Skeletal muscle tissue (tissue), 5 donors: ENCODE data around the gene THAP7. TPM values are rescaled to one million over a fixed set of nuclear protein-coding genes. Genes with fewer than 3 reads are reported as not detected.

Experiments used
- H3K27ac ChIP-seq: one replicate; pipeline ENCODE4 v1.7.0; 2013; ENCODE audit warnings: mild to moderate bottlenecking, low read depth, low read length, inconsistent platforms
- H3K27me3 ChIP-seq, 3 donors: one replicate each; pipeline ENCODE4 v1.7.0; 2013; ENCODE audit warnings: low read length in 3 of 3; ENCODE audit not compliant: control insufficient read depth in 3 of 3, insufficient read depth in 3 of 3
- H3K36me3 ChIP-seq, 3 donors: one replicate each; pipeline ENCODE4 v1.7.0; 2013; ENCODE audit warnings: low read length in 3 of 3; ENCODE audit not compliant: control insufficient read depth in 3 of 3, insufficient read depth in 3 of 3
- H3K4me1 ChIP-seq, 3 donors: one replicate each; pipeline ENCODE4 v1.7.0; 2013; ENCODE audit warnings: low read length in 3 of 3, mild to moderate bottlenecking in 3 of 3; ENCODE audit not compliant: control insufficient read depth in 3 of 3, insufficient read depth in 3 of 3
- H3K4me3 ChIP-seq, 3 donors: one replicate each; pipeline ENCODE4 v1.7.0; 2013; ENCODE audit warnings: low read length in 3 of 3
- H3K9ac ChIP-seq, 3 donors: one replicate each; pipeline ENCODE4 v1.7.0; 2013; ENCODE audit warnings: low read length in 3 of 3, mild to moderate bottlenecking in 3 of 3, moderate library complexity in 2 of 3, low read depth in 1 of 3
- H3K9me3 ChIP-seq, 3 donors: one replicate each; pipeline ENCODE4 v1.7.0; 2013; ENCODE audit warnings: low read length in 3 of 3; ENCODE audit not compliant: control insufficient read depth in 3 of 3
- small RNA-seq: library from RNA; depleted of rRNA; stranded (forward); fragments of <200 nt; gene quantifications from one replicate; pipeline ENCODE3, GENCODE V24; 2014
- total RNA-seq: library from RNA; depleted of rRNA; stranded (reverse); fragments of >200 nt; gene quantifications from one replicate; pipeline ENCODE4 v1.2.3, GENCODE V29; 2014
- donor health status: Osteomylitis.

Gene THAP7
- total RNA-seq, 1 donor from 2014 or later: 15.7 TPM

- Histone ChIP-seq H3K4me3 (no peak overlapping the region), H3K4me1 (peaks cover 17 to 38% (median 26%) of the 10 kb centered on the region in 3 donors), H3K9me3 (no peaks in the 10 kb centered on the region), H3K36me3 (peaks cover 18 to 35% (median 23%) of the 10 kb centered on the region in 3 donors), H3K9ac (peak overlapping the region in 1 of 3 donors; percentile 43), H3K27me3 (peaks cover 0 to 3% (median 0%) of the 10 kb centered on the region in 3 donors), H3K27ac (no peak overlapping the region)
Observed at GRCh38 chr22:20953668-20954500, 48.0 kb downstream of the THAP7 start.

- Histone ChIP-seq H3K4me3 (no peak overlapping the region), H3K27me3 (peaks cover 0 to 3% (median 0%) of the 10 kb centered on the region in 3 donors), H3K36me3 (peaks cover 18 to 35% (median 23%) of the 10 kb centered on the region in 3 donors), H3K4me1 (peaks cover 19 to 38% (median 28%) of the 10 kb centered on the region in 3 donors), H3K27ac (peak overlapping the region; percentile 10), H3K9ac (peak overlapping the region in 1 of 3 donors; percentile 17), H3K9me3 (no peaks in the 10 kb centered on the region)
Observed at GRCh38 chr22:20953342-20953608, 48.6 kb downstream of the THAP7 start.

- Histone ChIP-seq H3K36me3 (peaks cover 18 to 35% (median 23%) of the 10 kb centered on the region in 3 donors), H3K9ac (peak overlapping the region in 1 of 3 donors; percentile 17), H3K27me3 (peaks cover 0 to 3% (median 0%) of the 10 kb centered on the region in 3 donors), H3K9me3 (no peaks in the 10 kb centered on the region), H3K4me1 (peaks cover 15 to 33% (median 25%) of the 10 kb centered on the region in 3 donors), H3K27ac (peak overlapping the region; percentile 22), H3K4me3 (no peak overlapping the region)
Observed at GRCh38 chr22:20952544-20953341, 49.2 kb downstream of the THAP7 start.

GRCh38 chr22:20951932-20952380 is 50.0 kb downstream of the THAP7 start:
- no peak overlapping the region for H3K27ac ChIP-seq
- H3K9ac ChIP-seq: no peak overlapping the region
- H3K36me3 ChIP-seq: peaks cover 18 to 35% (median 23%) of the 10 kb centered on the region in 3 donors
- peaks cover 9 to 27% (median 22%) of the 10 kb centered on the region in 3 donors for H3K4me1 ChIP-seq
- H3K27me3 ChIP-seq: no peaks in the 10 kb centered on the region
- no peaks in the 10 kb centered on the region for H3K9me3 ChIP-seq
- no peak overlapping the region for H3K4me3 ChIP-seq

GRCh38 chr22:20951151-20951931 is 50.6 kb downstream of the THAP7 start:
- no peak overlapping the region for H3K4me3 ChIP-seq
- H3K27ac ChIP-seq: no peak overlapping the region
- peaks cover 2 to 27% (median 20%) of the 10 kb centered on the region in 3 donors for H3K4me1 ChIP-seq
- peaks cover 21 to 35% (median 23%) of the 10 kb centered on the region in 3 donors for H3K36me3 ChIP-seq
- H3K27me3 ChIP-seq: no peaks in the 10 kb centered on the region
- no peaks in the 10 kb centered on the region for H3K9me3 ChIP-seq
- no peak overlapping the region for H3K9ac ChIP-seq

GRCh38 chr22:20949698-20950183 is 52.2 kb downstream of the THAP7 start:
- Histone ChIP-seq H3K27ac (no peak overlapping the region), H3K4me3 (no peak overlapping the region), H3K9me3 (no peaks in the 10 kb centered on the region), H3K36me3 (peaks cover 21 to 35% (median 23%) of the 10 kb centered on the region in 3 donors), H3K9ac (no peak overlapping the region), H3K27me3 (no peaks in the 10 kb centered on the region), H3K4me1 (peaks cover 5 to 29% (median 25%) of the 10 kb centered on the region in 3 donors)

Small RNAs within 50 kb of the gene (small RNA-seq; reads per million reads assigned to genes)
- not detected for gene MIR649

Other genes with a start within 250 kb of the THAP7 start
- not detected for gene SERPIND1, start 228.0 kb downstream of the THAP7 start, total RNA-seq
- 20.4 TPM for gene PI4KA, start 143.3 kb downstream of the THAP7 start, total RNA-seq
- 5.2 TPM for gene SNAP29, start 143.1 kb downstream of the THAP7 start, total RNA-seq
- gene CRKL, start 84.7 kb downstream of the THAP7 start, total RNA-seq: 45.9 TPM
- gene AIFM3, start 34.9 kb downstream of the THAP7 start, total RNA-seq: under 0.01 TPM
- gene LZTR1, start 19.8 kb downstream of the THAP7 start, total RNA-seq: 32.4 TPM
- gene P2RX6, start 13.0 kb upstream of the THAP7 start, total RNA-seq: 11.0 TPM
- gene SLC7A4, start 30.4 kb upstream of the THAP7 start, total RNA-seq: 1.6 TPM
- gene LRRC74B, start 43.8 kb upstream of the THAP7 start, total RNA-seq: not detected